Umbilical cord (tissue), 2 donors: Measurements from ENCODE around the gene TGM6. TPM values are rescaled to one million over a fixed set of nuclear protein-coding genes. Genes with fewer than 3 reads are reported as not detected.

ENCODE experiments used
- DNase-seq: peaks from one replicate; pipeline ENCODE4 v3.0.0-alpha.2; 2015; ENCODE audit warnings: low spot score
- total RNA-seq: library from RNA; depleted of rRNA; stranded (reverse); fragments of >200 nt; gene quantifications from one replicate; pipeline ENCODE4 v1.2.3, GENCODE V29; 2014; ENCODE audit warnings: low replicate concordance; ENCODE audit not compliant: insufficient read depth

The TGM6 gene
- total RNA-seq, 1 donor from 2014 or later = not detected

DNA sequence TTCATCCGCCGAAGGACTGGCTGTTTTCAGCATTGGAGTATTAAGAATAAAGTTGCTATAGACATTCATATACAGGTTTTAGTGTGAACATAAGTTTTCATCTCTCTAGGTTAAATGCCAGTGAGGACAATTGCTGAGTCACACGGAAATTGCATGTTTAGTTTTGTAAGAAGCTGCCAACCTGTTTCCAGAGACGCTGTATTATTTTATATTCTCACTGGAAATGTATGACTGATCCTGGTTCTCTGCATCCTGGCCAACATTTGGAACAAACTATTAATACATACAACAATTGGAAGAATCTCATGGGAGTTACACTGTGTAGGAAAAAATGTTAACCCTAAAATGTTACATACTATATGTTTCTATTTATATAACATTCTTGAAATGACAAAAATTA, 16.7 kb upstream of the TGM6 start:
- DNase-seq = no peak

DNA sequence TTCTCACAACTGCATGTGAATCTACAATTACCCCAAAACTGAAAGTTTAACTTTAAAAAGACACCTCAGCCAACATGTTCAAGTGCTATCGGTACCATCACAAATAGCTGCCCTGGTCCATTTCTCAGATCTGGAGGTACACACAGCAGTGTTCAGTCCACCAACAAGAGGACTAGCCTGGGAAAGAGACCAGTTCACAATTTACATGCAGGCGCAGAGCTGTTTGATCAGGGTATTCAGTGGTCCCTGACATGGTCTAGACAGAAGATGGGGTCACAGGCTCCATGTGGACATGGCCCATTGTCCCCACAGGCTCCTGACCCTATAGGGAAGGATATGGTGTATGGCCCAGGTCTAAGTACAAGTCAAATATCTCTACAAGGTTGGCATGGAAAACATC, 15.6 kb upstream of the TGM6 start:
- DNase-seq = no peak

DNA sequence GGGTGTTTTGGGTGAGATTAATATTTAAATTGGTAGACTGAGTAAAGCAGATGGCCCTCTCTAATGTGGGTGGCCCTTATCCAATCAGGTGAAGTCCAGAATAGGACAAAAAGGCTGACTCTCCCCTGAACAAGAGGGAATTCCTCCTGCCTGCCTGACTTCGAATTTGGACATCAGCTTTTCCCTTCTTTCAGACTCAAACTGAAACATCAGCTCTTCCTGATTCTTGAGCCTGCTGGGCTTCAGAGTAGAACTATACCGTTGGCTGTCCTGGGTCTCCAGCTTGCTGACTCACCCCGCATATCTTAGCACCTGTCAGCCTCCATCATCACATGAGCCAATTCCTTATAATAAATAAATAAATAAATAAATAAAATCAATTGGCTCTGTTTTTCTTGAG, 15.0 kb upstream of the TGM6 start:
- no peak for DNase-seq

DNA sequence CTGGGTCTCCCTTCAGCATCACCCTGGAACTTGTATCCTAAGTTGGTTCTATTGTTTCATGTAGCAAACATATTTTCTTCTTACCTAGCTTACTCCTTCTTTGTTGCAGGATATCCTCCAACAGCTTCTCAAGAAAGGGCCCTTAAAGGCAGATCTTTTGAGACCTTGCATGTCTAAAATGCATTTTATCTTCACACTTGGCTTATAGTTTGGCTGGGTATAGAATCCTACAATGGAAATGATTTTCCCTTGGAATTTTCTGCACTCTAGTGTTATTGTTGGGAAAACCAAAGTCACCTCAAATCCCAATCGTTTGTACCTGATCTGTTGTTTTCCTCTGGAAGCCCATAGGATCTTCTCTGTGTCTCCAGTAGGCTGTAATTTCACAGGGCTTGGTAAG, 12.1 kb upstream of the TGM6 start:
- no peak for DNase-seq

DNA sequence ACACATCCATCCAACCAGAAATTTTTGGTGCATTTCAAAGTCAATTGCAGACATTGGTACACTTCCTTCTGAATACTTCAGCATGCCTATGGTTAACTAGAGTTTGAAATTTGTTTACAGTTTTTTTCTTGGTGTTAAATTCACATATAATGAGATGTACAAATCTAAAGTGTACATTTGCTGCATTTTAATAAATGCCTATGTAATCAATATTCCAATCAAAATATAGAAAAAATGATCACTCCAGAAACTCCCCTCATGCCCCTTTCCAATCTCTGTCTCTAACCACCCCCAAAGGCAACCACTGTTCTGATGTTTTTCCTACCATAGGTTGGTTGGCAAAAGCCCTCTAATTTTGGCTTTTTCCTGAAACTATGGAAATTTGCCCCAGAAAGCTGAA, 7.6 kb upstream of the TGM6 start:
- no peak for DNase-seq

DNA sequence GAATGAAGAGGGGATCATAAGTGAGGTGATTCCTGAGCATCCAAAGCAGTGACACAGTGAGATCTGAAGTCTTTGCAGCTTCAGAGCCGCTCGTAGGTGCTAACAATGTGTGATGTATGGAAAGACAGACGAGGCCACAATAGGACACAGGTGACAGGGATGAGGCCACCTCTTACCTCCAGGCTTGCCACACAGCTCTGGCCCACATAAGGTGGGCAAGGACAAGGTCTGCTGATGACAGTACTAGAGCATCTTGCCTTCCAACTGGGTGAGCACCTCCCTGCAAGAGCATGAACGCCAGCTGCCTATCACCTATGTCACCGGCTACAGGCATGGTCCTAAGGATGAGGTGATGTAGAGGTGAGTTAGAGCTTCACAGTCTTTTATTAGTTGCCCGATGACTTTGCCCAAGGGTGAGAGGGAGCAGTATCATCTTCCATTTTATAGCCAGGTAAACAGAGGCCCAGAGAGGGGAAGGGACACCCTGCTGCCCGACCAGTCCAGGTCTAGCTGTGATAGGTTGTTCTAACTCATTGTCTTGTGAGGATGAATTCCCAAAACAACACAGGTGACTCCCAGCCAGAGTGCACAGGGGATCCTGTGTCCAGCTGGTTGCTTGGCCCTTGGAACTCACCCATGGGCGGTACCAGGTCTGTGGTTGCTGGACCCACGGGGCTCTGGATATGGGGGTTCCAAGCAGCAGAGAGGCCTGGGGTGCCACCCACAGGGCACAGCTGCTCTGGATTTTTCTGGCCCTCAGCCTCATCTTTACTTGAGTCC, 6.2 kb upstream of the TGM6 start:
- DNase-seq = no peak

DNA sequence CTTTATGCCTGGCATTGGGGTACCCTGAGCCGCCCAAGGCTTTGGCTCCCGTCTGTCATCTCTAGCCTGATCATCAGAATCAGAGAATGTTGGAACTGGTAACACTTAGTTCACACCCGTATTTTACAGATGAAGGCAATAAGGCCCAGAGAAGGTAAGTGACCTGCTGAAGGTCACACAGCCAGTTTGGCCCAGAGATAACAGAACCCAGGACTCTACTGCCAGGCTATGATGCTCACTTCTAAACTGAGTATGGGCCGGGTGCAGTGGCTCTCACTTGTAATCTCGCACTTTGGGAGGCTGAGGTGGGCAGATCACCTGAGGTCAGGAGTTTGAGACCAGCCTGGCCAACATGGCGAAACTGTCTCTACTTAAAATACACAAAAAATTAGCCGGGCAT, 1.8 kb upstream of the TGM6 start:
- DNase-seq = no peak

DNA sequence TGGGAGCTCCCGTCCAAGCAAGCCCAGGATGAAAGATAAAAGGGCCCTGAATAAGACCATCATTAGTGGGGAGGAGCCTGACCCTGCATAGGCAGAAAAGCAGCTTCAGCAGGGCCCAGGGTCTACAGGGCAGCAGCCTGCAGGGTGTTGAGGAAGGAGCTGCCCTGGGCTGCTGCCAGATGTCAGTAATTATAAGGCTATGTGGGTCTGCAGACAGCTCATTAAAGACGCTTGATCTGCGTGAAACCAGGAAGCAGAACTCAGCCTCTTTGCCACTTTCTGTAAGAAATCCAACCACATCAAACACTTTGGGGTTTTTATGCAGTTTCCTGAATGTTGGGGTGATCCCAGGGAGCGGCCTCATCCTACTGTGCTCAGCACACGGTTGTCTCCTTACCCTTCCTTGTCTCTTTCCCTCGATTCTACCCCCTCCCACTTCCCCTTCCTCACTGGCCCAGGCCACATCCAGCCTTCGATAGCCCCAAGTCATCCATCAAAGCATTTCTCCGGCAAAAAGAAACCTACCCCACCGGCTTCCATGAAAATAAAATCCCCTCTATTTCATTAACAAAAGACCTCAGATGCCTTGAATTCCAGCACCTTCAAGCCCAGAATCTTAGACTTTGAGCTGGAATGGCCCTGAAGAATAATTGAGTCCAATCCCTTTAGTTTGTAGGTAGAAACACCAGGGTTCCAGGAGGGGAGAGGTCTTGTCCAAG, 1.0 kb upstream of the TGM6 start:
- DNase-seq = no peak

DNA sequence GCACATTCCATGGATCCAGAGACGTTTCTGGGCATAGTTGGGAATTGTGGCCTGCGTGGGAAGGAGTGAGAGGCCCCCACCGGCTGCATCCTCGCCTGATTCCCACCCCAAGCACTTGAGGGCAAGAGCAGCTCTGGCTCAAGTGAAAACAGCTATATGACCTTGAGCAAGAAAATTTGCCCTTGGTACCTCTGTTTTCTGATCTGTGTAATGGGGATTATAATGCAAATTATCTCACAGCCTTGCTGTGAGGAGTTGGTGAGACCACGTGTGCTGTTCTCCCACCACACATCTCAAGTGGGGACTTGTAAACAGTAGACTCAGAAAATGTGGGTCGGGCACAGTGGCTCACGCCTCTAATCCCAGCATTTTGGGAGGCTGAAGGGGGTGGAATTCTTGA, 602 bp downstream of the TGM6 start:
- DNase-seq = no peak

DNA sequence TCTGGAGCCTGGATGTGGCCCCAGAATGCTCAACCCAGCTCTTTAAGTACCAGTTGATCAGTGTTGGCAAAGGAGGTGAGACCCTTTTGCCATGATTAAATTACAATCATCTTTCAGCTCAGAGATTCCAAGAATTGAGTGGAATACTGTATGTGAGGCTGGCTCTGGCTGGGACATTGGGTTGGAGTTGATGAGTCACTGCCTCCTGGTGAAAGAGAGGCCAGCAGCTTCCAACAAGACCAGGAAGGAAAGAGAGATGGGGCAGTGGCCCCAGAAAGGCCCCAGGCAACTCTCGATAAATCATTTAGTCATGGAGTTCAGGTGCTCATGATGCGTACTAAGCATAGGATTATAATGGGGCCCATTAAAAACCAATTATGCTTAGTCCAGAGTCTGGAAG, 2.1 kb downstream of the TGM6 start:
- no peak for DNase-seq

DNA sequence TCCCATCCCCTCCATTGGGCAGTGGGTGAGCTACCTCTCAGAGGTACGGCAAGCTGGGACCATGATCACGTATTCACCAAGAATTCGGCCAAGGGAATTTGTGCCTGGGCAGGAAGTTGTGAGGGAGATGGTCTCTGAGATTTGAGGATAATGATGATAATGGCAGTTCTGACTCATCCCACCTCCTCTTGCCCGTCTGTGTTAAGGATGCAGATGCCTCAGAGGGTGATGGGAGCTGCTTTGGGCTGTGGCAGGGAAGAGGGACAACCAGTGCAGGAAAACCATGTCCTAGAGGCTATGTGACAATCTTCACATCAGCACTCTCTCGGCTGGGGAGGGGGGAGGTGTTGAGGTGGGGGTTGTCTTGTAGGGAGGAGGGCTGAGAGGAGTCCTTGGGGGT, 4.3 kb downstream of the TGM6 start:
- no peak for DNase-seq

DNA sequence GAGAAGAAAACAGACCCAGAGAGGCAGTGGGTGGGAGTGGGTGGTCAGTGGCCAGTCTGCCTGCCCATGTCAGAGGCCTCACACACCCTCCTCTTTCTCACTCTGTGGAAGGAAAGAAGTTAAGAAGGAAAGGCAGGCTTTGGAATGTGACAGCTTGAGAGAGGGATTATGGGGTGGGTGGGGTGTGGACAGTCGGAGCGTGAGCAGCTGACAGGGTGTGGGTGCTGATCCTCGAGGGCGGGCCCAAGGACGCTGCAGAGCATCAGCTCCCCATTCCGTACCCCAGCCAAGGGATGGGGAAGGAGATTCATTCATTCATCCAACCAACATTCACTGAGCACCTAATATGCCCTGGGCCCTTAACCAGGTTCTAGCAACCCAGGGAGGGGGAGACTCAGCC, 4.8 kb downstream of the TGM6 start:
- DNase-seq = peak; percentile 10

DNA sequence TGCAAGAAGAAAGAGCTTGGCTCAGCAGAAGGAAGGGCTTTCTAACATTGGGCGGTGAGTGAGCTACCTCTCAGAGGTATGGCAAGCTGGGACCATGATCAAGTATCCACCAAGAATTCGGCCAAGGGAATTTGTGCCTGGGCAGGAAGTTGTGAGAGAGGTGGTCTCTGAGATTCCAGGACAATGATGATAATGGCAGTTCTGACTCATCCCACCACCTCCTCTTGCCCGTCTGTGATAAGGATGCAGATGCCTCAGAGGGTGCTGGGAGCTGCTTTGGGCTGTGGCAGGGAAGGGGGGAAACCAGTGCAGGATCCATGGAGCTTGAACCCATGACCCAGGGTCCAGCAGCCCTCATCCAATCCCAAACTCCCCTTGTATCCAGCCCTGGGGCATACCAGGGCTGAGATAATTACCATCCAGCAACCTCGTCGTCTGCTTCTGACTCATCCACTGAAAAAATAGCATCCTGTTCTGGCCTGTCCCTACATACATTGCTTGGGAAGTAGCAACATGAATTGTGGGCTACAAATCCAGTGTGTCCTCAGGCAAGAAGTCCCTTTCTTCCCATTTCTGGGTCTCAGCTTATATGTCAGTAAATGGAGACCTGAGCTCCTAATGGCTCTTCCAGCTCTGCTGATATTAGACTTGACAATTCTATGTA, 5.9 kb downstream of the TGM6 start:
- no peak for DNase-seq

DNA sequence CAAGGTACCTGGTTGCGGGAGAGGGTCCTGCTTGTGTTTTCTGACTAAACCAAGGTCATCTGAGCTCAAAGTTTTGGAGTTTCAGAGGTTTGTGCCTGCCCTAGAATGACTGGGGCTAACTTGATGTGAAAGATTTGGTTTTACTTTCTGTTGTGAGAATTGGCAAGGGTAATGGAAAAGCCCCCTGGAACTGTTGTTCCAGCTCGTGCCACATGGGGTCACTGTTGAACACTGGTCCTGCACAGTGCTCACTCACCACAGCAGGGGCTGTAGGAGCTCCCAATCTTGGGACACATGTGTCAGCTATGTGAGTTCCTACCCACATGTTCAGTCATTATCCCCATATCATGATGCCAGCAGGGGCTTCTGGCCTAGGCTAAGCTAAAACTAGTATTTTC, 6.5 kb downstream of the TGM6 start:
- DNase-seq = no peak

DNA sequence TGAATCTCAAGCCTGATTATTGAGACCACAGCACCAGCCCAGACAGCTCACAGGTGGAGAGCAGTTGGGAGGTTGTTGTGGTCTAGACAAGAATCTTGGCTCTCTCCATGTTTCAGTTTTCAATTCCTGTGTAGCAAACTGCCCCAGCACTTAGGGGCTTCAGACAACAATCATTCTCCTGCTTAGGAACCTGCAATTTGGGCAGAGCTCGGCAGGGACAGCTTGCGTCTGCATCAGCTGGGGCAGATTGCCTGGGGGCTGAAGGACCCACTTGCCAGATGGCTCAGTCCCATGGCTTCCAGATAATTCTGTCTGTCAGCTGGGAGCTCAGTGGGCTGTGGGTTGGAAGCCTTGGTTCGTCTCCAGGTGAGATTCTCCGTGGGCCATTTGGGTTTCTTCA, 6.9 kb downstream of the TGM6 start:
- DNase-seq = no peak

DNA sequence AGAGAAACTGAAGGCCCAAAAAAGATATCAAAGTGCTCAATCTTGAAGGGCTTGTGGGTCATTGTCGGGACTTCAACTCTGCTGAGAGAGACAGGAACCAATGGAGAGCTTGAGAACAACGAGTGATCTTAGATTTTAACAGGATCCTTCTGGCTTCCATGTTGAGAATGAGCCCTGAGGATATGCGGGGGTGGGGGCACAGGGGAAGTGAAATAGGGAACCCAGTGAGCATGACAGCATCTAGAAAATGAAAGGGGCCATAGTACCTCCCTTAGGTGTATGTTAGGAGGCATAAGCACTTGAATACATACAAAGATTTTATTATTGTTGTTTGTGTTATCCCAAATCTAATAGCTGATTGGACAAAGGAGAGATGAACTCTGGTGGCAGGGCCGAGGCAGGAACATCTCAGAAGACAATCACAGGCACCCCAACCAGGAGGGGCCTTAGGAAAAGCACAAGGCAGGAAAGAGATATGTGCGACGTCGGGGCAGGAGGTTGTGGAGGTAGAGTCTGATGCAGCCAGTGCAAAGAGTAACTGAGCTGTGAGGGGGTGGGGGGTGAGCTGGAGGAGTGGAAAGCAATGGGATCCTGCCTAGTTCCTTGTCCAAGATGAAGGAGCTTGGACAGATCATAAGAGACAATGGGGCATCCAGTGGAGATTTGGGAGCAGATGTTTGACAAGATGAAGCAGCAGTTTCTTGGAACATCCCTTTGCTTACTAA, 10.4 kb downstream of the TGM6 start:
- DNase-seq = no peak

DNA sequence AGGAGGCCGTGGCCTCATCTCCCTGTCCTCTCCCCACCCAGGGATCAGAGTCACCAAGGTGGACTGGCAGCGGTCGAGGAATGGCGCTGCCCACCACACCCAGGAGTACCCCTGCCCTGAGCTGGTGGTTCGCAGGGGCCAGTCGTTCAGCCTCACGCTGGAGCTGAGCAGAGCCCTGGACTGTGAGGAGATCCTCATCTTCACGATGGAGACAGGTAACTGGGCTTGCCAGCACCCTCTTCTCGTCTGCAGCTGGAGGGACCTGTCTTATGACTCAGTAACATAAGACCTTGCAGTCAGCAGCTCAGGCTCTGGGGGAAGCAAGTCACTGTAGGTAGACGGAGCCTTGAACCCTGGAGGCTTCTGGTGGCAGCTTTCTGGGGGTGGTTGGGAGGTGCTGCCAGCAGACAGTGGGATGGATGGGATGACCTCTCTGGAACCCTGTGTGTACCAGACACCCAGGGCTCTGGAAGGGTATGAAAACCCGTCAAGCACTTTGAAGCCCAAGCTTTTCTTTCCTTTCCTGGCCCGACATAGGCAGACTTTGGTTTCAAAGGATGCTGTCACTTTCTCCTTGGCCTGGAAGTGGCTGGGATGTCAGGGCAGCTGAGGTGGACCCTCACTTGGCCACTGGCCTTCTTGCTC, 13.8 kb downstream of the TGM6 start:
- DNase-seq = no peak

DNA sequence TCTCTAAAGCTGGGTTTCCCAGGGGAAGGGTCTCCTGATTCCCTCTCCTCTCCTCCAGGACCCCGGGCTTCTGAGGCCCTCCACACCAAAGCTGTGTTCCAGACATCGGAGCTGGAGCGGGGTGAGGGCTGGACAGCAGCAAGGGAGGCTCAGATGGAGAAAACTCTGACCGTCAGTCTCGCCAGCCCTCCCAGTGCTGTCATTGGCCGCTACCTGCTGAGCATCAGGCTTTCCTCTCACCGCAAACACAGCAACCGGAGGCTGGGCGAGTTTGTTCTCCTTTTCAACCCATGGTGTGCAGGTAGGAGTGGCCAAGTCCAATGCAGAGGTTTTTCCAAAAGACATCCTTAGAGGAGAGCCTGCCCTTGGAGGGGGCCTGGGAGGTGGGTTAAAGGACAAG, 14.4 kb downstream of the TGM6 start:
- no peak for DNase-seq

DNA sequence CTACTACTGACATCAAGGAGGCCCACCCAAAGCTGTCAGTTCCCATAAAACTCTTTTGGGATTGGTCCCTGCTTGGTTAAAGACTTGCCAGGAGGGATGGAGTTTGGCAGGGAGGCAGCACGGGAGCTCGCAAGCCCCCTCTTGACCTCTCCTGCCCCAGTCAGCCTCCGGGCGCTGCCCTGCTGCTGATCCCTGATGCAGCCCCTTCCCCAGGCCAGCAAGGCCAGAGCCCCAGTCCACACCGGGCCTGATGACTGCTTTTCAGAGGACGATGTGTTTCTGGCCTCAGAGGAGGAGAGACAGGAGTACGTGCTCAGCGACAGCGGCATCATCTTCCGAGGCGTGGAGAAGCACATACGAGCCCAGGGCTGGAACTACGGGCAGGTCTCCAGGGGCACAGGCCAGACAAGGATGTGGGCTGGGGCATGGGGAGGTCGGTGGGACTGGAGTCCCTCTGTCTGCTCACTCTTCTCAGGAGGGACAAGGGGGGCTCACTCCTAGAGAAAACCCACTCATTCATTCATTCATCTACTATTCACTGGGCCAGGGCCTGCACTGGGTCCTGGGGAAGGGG, 15.6 kb downstream of the TGM6 start:
- DNase-seq = no peak

DNA sequence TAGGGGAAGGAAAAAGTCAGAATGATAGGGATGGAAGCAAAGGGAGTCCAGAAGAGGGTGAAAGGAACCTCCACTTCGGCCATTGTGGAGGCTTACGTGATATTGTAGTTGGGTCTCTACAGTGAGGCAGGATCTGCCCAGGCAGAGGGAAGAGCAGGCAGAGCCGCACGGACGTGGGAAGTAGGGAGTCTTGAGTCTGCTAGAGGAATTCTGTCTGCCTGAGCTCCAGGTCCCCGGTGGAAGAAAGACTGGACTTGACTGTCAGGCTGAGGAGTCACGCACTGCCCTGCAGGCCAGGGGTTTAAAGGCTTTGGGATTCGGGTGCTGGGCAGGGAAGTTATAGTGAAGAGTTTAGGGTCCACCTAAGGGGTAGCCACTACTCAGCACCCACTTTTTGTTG, 16.4 kb downstream of the TGM6 start:
- DNase-seq = no peak

DNA sequence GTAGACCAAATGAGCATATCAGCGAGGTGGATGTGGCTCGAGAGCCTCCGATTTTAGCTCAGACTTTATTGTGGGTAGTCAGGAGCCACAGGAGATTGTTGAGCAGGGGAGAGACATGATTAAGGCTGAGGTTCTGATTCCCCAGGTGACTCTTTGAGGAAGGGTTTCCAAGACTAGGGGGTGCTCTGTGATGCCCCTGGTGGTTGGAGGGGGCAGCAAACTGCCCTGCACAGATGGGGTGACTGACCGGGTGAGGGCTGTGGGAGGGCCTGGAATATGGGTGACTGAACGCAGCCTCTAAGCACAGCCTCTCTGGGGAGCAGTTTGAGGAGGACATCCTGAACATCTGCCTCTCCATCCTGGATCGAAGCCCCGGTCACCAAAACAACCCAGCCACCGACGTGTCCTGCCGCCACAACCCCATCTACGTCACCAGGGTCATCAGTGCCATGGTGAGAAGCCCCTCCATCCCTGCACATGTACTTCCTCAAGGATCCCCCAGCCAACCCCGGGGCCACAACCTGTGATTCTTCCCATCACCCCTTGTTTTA, 17.0 kb downstream of the TGM6 start:
- no peak for DNase-seq
